Suprapubic skin (tissue), 4 donors: Measurements from ENCODE around the gene CAPN8. TPM values are rescaled to one million over a fixed set of nuclear protein-coding genes. Genes with fewer than 3 reads are reported as not detected.

Source experiments
- DNase-seq, 2 donors: peaks; one replicate each; pipeline ENCODE4 v3.0.0-alpha.2; 2019; ENCODE audit warnings: low spot score in 2 of 2
- H3K27ac ChIP-seq: fragments of 200-600 bp; sonication (generic); one replicate; pipeline ENCODE4 v1.5.1; 2019
- H3K27me3 ChIP-seq: fragments of 200-600 bp; sonication (generic); one replicate; pipeline ENCODE4 v1.5.1; 2019
- H3K36me3 ChIP-seq: fragments of 200-600 bp; sonication (generic); one replicate; pipeline ENCODE4 v1.5.1; 2019
- H3K4me1 ChIP-seq: fragments of 200-600 bp; sonication (generic); one replicate; pipeline ENCODE4 v1.5.1; 2019
- H3K4me3 ChIP-seq: fragments of 200-600 bp; sonication (generic); one replicate; pipeline ENCODE4 v1.5.1; 2019; ENCODE audit warnings: mild to moderate bottlenecking
- H3K9me3 ChIP-seq: fragments of 200-600 bp; sonication (generic); one replicate; pipeline ENCODE4 v1.5.1; 2019
- EP300 ChIP-seq: sonication (generic); formaldehyde crosslinking; IDR thresholded peaks from one replicate; pipeline ENCODE4 v1.6.1; 2017; ENCODE audit warnings: antibody characterized with exemption
- POLR2A ChIP-seq, 2 donors: fragments of 450-650 bp; IDR thresholded peaks; one replicate each; pipeline ENCODE4 v1.6.1; 2017; ENCODE audit warnings: antibody characterized with exemption in 2 of 2, mild to moderate bottlenecking in 2 of 2, moderate library complexity in 2 of 2
- POLR2AphosphoS5 ChIP-seq, 3 donors: sonication (generic); formaldehyde crosslinking; IDR thresholded peaks; one replicate each; pipeline ENCODE4 v1.6.1; 2017; ENCODE audit warnings: antibody characterized with exemption in 3 of 3
- WGBS: methylation state at CpG from one replicate; pipeline ENCODE4 v1.1.5; 2018; 5-methylcytosine and 5-hydroxymethylcytosine counted together
- total RNA-seq, 4 donors: library from RNA; depleted of rRNA; stranded (reverse); fragments of >200 nt; gene quantifications; one replicate each; pipeline ENCODE4 v1.1.0, GENCODE V29; 2016
- TF ChIP-seq, protein P1 (sequence below), 2 donors: fragments of 200-600 bp in 1 of 2; fragments of 450-650 bp in 1 of 2; sonication (generic) in 1 of 2; IDR thresholded peaks; one replicate each; pipeline ENCODE4 v1.5.1; 2016 to 2019; ENCODE audit warnings: antibody characterized with exemption in 2 of 2, mild to moderate bottlenecking in 1 of 2, moderate library complexity in 1 of 2

CAPN8 gene
- total RNA-seq, 4 donors from 2014 or later: 1.5 to 3.9 (median 2.7) TPM

DNA sequence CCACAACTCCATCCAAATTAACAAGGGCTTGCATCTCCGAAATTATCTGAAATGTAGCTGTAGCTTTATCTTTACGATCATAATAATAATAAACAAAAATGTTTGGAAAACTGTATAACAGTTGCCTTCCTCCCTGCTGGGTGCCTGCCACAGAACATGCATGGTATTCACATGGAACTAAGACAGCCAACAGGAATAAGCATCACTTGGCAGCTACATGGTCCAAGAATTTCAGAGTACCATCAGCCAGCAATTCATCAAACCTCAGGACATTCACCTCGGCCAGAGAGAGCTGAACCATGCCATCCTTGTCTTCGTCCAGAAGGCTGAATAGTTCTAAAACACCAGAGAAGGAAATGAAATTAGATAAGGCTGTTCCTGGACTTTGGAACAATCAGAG is 122.7 kb downstream of the CAPN8 start:
- no peak overlapping the region for H3K4me3 ChIP-seq

DNA sequence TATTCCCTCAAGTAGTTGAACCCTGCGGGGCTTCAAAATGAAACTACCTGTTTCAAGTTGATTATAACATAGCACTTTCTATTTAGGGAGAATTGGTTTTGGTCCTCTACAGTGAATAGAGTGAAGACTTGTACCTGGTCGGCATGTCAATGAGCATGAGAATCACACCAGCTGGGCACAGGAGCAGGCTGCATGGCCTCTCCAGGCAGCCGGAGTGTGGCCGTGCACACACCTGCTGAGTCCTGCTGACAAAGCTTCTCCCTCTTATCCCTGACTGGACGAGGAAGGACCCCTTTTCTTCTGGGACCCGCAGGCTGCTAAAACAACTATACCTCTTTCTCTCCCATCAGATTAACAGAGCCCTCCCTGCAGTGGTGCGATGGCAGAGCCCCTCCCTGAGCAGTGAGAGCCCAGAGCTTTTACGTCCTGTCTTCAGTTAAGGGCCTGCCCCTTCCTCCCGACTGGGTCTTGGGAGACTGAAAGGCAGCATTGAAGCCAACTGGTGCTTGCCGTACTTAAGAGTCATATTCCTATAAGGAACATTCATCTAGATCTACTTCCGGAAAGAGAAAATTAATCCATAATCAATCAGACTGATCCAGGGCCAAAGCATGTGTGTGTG is 124.9 kb downstream of the CAPN8 start:
- Histone ChIP-seq H3K9me3 (no peaks in the 10 kb centered on the region), H3K4me3 (no peak overlapping the region), H3K36me3 (no peaks in the 10 kb centered on the region), H3K27ac (no peak overlapping the region), H3K4me1 (no peaks in the 10 kb centered on the region), H3K27me3 (peaks cover 19% of the 10 kb centered on the region)
- no peak for DNase-seq
- 90% methylated on average over 11 of the region's 11 CpGs for WGBS
- TF ChIP-seq POLR2AphosphoS5 (IDR thresholded peaks at IDR 0.05) (no peak), POLR2A (IDR thresholded peaks at IDR 0.05) (no peak), EP300 (no peak)
- TF ChIP-seq, protein P1, sequence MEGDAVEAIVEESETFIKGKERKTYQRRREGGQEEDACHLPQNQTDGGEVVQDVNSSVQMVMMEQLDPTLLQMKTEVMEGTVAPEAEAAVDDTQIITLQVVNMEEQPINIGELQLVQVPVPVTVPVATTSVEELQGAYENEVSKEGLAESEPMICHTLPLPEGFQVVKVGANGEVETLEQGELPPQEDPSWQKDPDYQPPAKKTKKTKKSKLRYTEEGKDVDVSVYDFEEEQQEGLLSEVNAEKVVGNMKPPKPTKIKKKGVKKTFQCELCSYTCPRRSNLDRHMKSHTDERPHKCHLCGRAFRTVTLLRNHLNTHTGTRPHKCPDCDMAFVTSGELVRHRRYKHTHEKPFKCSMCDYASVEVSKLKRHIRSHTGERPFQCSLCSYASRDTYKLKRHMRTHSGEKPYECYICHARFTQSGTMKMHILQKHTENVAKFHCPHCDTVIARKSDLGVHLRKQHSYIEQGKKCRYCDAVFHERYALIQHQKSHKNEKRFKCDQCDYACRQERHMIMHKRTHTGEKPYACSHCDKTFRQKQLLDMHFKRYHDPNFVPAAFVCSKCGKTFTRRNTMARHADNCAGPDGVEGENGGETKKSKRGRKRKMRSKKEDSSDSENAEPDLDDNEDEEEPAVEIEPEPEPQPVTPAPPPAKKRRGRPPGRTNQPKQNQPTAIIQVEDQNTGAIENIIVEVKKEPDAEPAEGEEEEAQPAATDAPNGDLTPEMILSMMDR (IDR thresholded peaks at IDR 0.05): no peak

More for the DNA sequence above, 122.7 kb downstream of the CAPN8 start:
- Histone ChIP-seq H3K36me3 (no peaks in the 10 kb centered on the region), H3K9me3 (no peaks in the 10 kb centered on the region), H3K27me3 (peaks cover 22% of the 10 kb centered on the region), H3K4me1 (no peaks in the 10 kb centered on the region), H3K27ac (no peak overlapping the region)
- 72% methylated on average over 4 of the region's 4 CpGs for WGBS
- no peak for DNase-seq
- no peak for TF ChIP-seq EP300
- TF ChIP-seq, protein P1 (IDR thresholded peaks at IDR 0.05): no peak
- TF ChIP-seq POLR2A (IDR thresholded peaks at IDR 0.05): no peak
- no peak for TF ChIP-seq POLR2AphosphoS5 (IDR thresholded peaks at IDR 0.05)

DNA sequence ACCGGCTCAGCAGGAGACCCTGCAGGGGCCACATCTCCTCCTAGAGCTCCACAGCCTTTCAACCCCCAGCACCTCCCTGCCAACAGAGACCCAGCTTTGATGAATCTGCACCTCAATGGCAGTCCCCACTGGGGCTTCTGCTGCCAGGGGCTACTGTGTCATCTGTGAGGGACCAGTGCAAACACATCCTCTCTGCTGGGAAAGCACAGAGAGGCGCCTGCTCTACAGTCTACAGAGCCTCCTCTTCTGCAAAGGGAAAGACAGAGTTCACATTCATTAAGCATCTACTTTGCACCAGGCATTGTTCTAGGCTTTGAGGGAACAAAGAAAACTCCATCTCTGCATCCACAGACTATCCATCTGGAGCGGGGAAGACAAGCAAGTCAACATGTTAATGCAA is 125.8 kb downstream of the CAPN8 start:
- WGBS: 87% methylated on average over 3 of the region's 3 CpGs
- no peak for TF ChIP-seq POLR2A (IDR thresholded peaks at IDR 0.05)
- TF ChIP-seq POLR2AphosphoS5 (IDR thresholded peaks at IDR 0.05): no peak
- TF ChIP-seq, protein P1 (IDR thresholded peaks at IDR 0.05): no peak
- no peak for TF ChIP-seq EP300
- Histone ChIP-seq H3K4me3 (no peak overlapping the region), H3K27ac (no peak overlapping the region), H3K9me3 (no peaks in the 10 kb centered on the region), H3K27me3 (peaks cover 19% of the 10 kb centered on the region), H3K36me3 (no peaks in the 10 kb centered on the region), H3K4me1 (no peaks in the 10 kb centered on the region)
- DNase-seq: no peak

DNA sequence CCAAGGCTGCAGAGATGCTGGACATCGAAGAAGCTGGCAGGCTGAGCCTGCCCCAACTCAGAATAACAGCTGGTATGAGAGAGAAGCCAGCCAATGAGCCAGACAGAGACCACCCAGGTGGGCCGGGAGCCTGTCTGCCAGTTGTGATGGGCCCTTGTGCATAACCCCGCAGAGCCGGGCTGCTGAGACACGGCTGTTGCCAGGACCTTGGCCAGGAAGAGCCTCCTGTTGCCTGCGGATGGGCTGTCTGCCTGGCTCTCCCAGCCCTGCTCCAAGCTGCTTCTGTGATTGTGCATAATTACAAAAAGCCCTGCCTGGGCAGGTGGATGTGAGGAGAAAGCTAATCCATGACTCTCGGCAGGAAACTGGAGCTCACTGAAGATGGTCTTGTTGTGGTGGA is 126.5 kb downstream of the CAPN8 start:
- no peaks in the 10 kb centered on the region for H3K4me1 ChIP-seq
- 65% methylated on average over 6 of the region's 7 CpGs for WGBS
- H3K27me3 ChIP-seq: peaks cover 19% of the 10 kb centered on the region
- no peaks in the 10 kb centered on the region for H3K36me3 ChIP-seq
- H3K27ac ChIP-seq: no peak overlapping the region
- DNase-seq: no peak
- H3K4me3 ChIP-seq: no peak overlapping the region
- H3K9me3 ChIP-seq: no peaks in the 10 kb centered on the region
- TF ChIP-seq EP300: no peak
- TF ChIP-seq, protein P1 (IDR thresholded peaks at IDR 0.05): no peak
- no peak for TF ChIP-seq POLR2AphosphoS5 (IDR thresholded peaks at IDR 0.05)
- no peak for TF ChIP-seq POLR2A (IDR thresholded peaks at IDR 0.05)

GRCh38 chr1:223535319-223535718 is 130.2 kb downstream of the CAPN8 start:
- WGBS: 80% methylated on average over 5 of the region's 5 CpGs
- TF ChIP-seq EP300 (no peak), POLR2AphosphoS5 (IDR thresholded peaks at IDR 0.05) (no peak), POLR2A (IDR thresholded peaks at IDR 0.05) (no peak)
- TF ChIP-seq, protein P1 (IDR thresholded peaks at IDR 0.05): no peak
- Histone ChIP-seq H3K4me1 (no peaks in the 10 kb centered on the region), H3K36me3 (no peaks in the 10 kb centered on the region), H3K27ac (no peak overlapping the region), H3K4me3 (no peak overlapping the region), H3K27me3 (peaks cover 18% of the 10 kb centered on the region), H3K9me3 (no peaks in the 10 kb centered on the region)
- DNase-seq: no peak
